Upper lobe of left lung (tissue), 4 donors: ENCODE measurements around the gene EIF4G2.
A peak's percentile ranks its signal among the peaks of the same experiment; 100 is the strongest.

Source experiments
- CTCF ChIP-seq, 6 experiments: fragments of 450-650 bp in 4 of 6; fragments of 200-600 bp in 2 of 6; sonication (generic) in 2 of 6; IDR thresholded peaks; one replicate each; pipeline ENCODE4 v1.5.1; 2016 to 2019; ENCODE audit warnings: antibody characterized with exemption in 6 of 6
- EP300 ChIP-seq, 4 donors: sonication (generic); formaldehyde crosslinking; IDR thresholded peaks; one replicate each; pipeline ENCODE4 v1.5.1; 2017; ENCODE audit warnings: antibody characterized with exemption in 4 of 4, control low read depth in 2 of 4
- POLR2A ChIP-seq, 4 donors: fragments of 450-650 bp; IDR thresholded peaks; one replicate each; pipeline ENCODE4 v1.5.1; 2016 to 2017; ENCODE audit warnings: antibody characterized with exemption in 4 of 4, mild to moderate bottlenecking in 2 of 4
- POLR2AphosphoS5 ChIP-seq, 2 donors: sonication (generic); formaldehyde crosslinking; IDR thresholded peaks; one replicate each; pipeline ENCODE4 v1.5.1; 2017; ENCODE audit warnings: antibody characterized with exemption in 2 of 2

- peak in 1 of 2 donors; percentile 3 for TF ChIP-seq POLR2AphosphoS5 (IDR thresholded peaks at IDR 0.05)
- no peak for TF ChIP-seq CTCF (IDR thresholded peaks at IDR 0.05)
- no peak for TF ChIP-seq POLR2A (IDR thresholded peaks at IDR 0.05)
- peak in 1 of 4 donors; percentile 7 for TF ChIP-seq EP300 (IDR thresholded peaks at IDR 0.05)
Measured at GRCh38 chr11:10856689-10857458, 48.1 kb upstream of the EIF4G2 start.
